ENCODE data around the gene SPATA3. TPM values are rescaled to one million over a fixed set of nuclear protein-coding genes. Genes with fewer than 3 reads are reported as not detected.

The SPATA3 gene
- total RNA-seq, 1 experiment from 2014 or later: not detected

- H3K27me3 Mint-ChIP-seq (ENCODE audit: unreplicated experiment): peaks cover 69% of the 10 kb centered on the region
- H3K4me3 Mint-ChIP-seq (ENCODE audit: low read depth, unreplicated experiment): no peak overlapping the region
- BruUV-seq (replicated peaks): no TSS peak
- intact Hi-C loops (cut with micrococcal nuclease; ENCODE audit: unreplicated experiment): no loop called here
- DNase-seq: no peak
- no peaks in the 10 kb centered on the region for H3K4me1 Mint-ChIP-seq (ENCODE audit: low read depth, unreplicated experiment)
- H3K27ac Mint-ChIP-seq (ENCODE audit: unreplicated experiment): no peak overlapping the region
- peaks cover 8% of the 10 kb centered on the region for H3K36me3 Mint-ChIP-seq (ENCODE audit: insufficient read depth, unreplicated experiment)
- CTCF ChIA-PET: interaction anchor here (0.7 kb wide), 1 partner anchor 57 kb away, joined by 6 read pairs; no protein-coding TSS in a partner anchor
- no peaks in the 10 kb centered on the region for H3K9me3 Mint-ChIP-seq (ENCODE audit: low read depth, unreplicated experiment)
- TF ChIP-seq CTCF (IDR thresholded peaks at IDR 0.05; ENCODE audit: unreplicated experiment): no peak
Measured at GRCh38 chr2:230991598-230991997, 4.3 kb upstream of the SPATA3 start.

- CTCF ChIA-PET: no interaction called here
- Mint-ChIP-seq H3K4me1 (ENCODE audit: low read depth, unreplicated experiment) (peaks cover 11% of the 10 kb centered on the region), H3K27ac (ENCODE audit: unreplicated experiment) (no peak overlapping the region), H3K9me3 (ENCODE audit: low read depth, unreplicated experiment) (no peaks in the 10 kb centered on the region), H3K27me3 (ENCODE audit: unreplicated experiment) (peaks cover 99% of the 10 kb centered on the region), H3K4me3 (ENCODE audit: low read depth, unreplicated experiment) (no peak overlapping the region), H3K36me3 (ENCODE audit: insufficient read depth, unreplicated experiment) (no peaks in the 10 kb centered on the region)
- TF ChIP-seq CTCF (IDR thresholded peaks at IDR 0.05; ENCODE audit: unreplicated experiment): no peak
- intact Hi-C loops (cut with micrococcal nuclease; ENCODE audit: unreplicated experiment): no loop called here
- DNase-seq: no peak
- BruUV-seq (replicated peaks): no TSS peak
Measured at GRCh38 chr2:230996661-230997060, 740 bp downstream of the SPATA3 start.

- BruUV-seq (replicated peaks): no TSS peak
- Mint-ChIP-seq H3K36me3 (ENCODE audit: insufficient read depth, unreplicated experiment) (no peaks in the 10 kb centered on the region), H3K27ac (ENCODE audit: unreplicated experiment) (no peak overlapping the region), H3K4me3 (ENCODE audit: low read depth, unreplicated experiment) (no peak overlapping the region), H3K4me1 (ENCODE audit: low read depth, unreplicated experiment) (peaks cover 11% of the 10 kb centered on the region), H3K9me3 (ENCODE audit: low read depth, unreplicated experiment) (no peaks in the 10 kb centered on the region), H3K27me3 (ENCODE audit: unreplicated experiment) (peaks cover 99% of the 10 kb centered on the region)
- intact Hi-C loops (cut with micrococcal nuclease; ENCODE audit: unreplicated experiment): no loop called here
- TF ChIP-seq CTCF (IDR thresholded peaks at IDR 0.05; ENCODE audit: unreplicated experiment): no peak
- DNase-seq: no peak
- CTCF ChIA-PET: interaction anchor here (1.8 kb wide), 1 partner anchor 54 kb away, joined by 13 read pairs; no protein-coding TSS in a partner anchor
Measured at GRCh38 chr2:230998882-230999281, 3.0 kb downstream of the SPATA3 start.

- Mint-ChIP-seq H3K4me1 (ENCODE audit: low read depth, unreplicated experiment) (peaks cover 11% of the 10 kb centered on the region), H3K36me3 (ENCODE audit: insufficient read depth, unreplicated experiment) (no peaks in the 10 kb centered on the region), H3K4me3 (ENCODE audit: low read depth, unreplicated experiment) (no peak overlapping the region), H3K27ac (ENCODE audit: unreplicated experiment) (no peak overlapping the region), H3K27me3 (ENCODE audit: unreplicated experiment) (peaks cover 100% of the 10 kb centered on the region), H3K9me3 (ENCODE audit: low read depth, unreplicated experiment) (no peaks in the 10 kb centered on the region)
- intact Hi-C loops (cut with micrococcal nuclease; ENCODE audit: unreplicated experiment): no loop called here
- DNase-seq: no peak
- CTCF ChIA-PET: interaction anchor here (1.8 kb wide), 1 partner anchor 53 kb away, joined by 13 read pairs; no protein-coding TSS in a partner anchor
- no TSS peak for BruUV-seq (replicated peaks)
- no peak for TF ChIP-seq CTCF (IDR thresholded peaks at IDR 0.05; ENCODE audit: unreplicated experiment)
Measured at GRCh38 chr2:230999477-230999876, 3.6 kb downstream of the SPATA3 start.

All from Calu3 (cell line).